NCI-H510A treated with DMSO at 0.1 percent for 48 hours (cell line): Measurements from ENCODE around the gene CDR2.
"Not testable (repeated sequence)": the region's sequence is repeated elsewhere in the genome, so short reads cannot be mapped to it uniquely, and the experiment has no call there.

Experiments used
- DNase-seq: peaks from one replicate; lab custom pipeline; 2025; lab: John Stamatoyannopoulos, UW

CDR2 gene

GRCh38 chr16:22374311-22375116, at the start of gene CDR2:
CDR2 (minus strand) TSS chr16:22374619; CDS start chr16:22374309, 310 bp downstream.
- DNase-seq: peak; percentile 98

GRCh38 chr16:22423716-22424115, 49.3 kb upstream of the CDR2 start:
- no peak for DNase-seq

GRCh38 chr16:22421136-22421535, 46.7 kb upstream of the CDR2 start:
- DNase-seq: no peak

- DNase-seq: no peak
Observed at GRCh38 chr16:22420606-22421135, 46.3 kb upstream of the CDR2 start.

GRCh38 chr16:22419908-22420307, 45.5 kb upstream of the CDR2 start:
- DNase-seq: no peak

GRCh38 chr16:22418826-22419225, 44.4 kb upstream of the CDR2 start:
- DNase-seq: no peak

GRCh38 chr16:22417798-22418197, 43.4 kb upstream of the CDR2 start:
- not testable (repeated sequence) for DNase-seq

- no peak for DNase-seq
Observed at GRCh38 chr16:22417019-22417418, 42.6 kb upstream of the CDR2 start.

- DNase-seq: no peak
Observed at GRCh38 chr16:22413819-22414218, 39.4 kb upstream of the CDR2 start.

GRCh38 chr16:22407486-22407885, 33.1 kb upstream of the CDR2 start:
- DNase-seq: no peak

GRCh38 chr16:22402191-22402590, 27.8 kb upstream of the CDR2 start:
- no peak for DNase-seq

GRCh38 chr16:22400900-22401299, 26.5 kb upstream of the CDR2 start:
- no peak for DNase-seq

- DNase-seq: no peak
Observed at GRCh38 chr16:22397931-22398330, 23.5 kb upstream of the CDR2 start.

- DNase-seq: no peak
Observed at GRCh38 chr16:22397464-22397863, 23.0 kb upstream of the CDR2 start.

GRCh38 chr16:22395960-22396359, 21.5 kb upstream of the CDR2 start:
- no peak for DNase-seq

- DNase-seq: no peak
Observed at GRCh38 chr16:22394121-22394520, 19.7 kb upstream of the CDR2 start.

GRCh38 chr16:22388101-22388644, 13.8 kb upstream of the CDR2 start:
- DNase-seq: peak; percentile 88

GRCh38 chr16:22386976-22387375, 12.6 kb upstream of the CDR2 start:
- DNase-seq: no peak

GRCh38 chr16:22385196-22385595, 10.8 kb upstream of the CDR2 start:
- DNase-seq: no peak

- no peak for DNase-seq
Observed at GRCh38 chr16:22383827-22384226, 9.4 kb upstream of the CDR2 start.

GRCh38 chr16:22381392-22381791, 7.0 kb upstream of the CDR2 start:
- no peak for DNase-seq

GRCh38 chr16:22380529-22380928, 6.1 kb upstream of the CDR2 start:
- DNase-seq: no peak

- DNase-seq: no peak
Observed at GRCh38 chr16:22379656-22380055, 5.2 kb upstream of the CDR2 start.
